ENCODE results near the gene HSPB8. TPM values are rescaled to one million over a fixed set of nuclear protein-coding genes. Genes with fewer than 3 reads are reported as not detected.

Gene HSPB8
- polyA plus RNA-seq, 1 of the 3 experiments (the other 2 are of a cell fraction): 1.2 TPM

DNA sequence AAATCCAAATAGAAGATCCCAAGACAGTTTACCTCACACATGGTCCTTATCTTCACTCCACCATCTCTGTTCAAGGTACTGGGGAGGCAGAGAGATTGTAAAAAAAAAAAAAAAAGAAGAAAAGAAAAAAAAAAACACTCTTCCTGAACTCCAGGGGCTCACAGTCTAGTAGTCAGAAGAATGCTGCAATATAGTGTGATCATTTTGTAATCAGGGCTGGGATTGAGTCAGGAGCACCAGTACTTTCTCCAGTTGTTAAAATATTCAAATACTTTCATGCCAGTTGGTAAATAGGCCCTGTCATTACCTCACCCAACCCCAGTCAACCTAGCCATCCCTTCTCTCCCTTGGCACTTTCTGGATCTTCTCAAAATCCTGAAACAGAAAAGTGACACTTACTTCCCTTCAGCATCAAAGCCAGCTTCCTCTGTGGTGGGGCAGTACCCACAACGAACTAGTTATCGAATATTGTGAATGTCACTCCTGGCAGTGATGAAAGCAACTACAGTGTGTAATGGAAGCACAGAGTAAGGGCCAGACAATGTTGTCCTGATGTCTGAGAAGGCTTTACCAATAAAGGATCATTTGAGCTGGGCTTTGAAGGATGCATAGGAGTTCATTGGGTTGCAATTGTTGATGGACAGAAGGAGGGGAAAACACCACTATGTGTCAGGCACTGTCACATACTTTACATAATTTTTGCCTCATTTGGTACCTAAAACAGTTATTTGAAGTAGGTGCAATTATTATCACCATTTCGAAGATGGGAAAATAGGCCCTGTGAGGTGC, 44.3 kb upstream of the HSPB8 start (continued):
- TF ChIP-seq, protein P1, sequence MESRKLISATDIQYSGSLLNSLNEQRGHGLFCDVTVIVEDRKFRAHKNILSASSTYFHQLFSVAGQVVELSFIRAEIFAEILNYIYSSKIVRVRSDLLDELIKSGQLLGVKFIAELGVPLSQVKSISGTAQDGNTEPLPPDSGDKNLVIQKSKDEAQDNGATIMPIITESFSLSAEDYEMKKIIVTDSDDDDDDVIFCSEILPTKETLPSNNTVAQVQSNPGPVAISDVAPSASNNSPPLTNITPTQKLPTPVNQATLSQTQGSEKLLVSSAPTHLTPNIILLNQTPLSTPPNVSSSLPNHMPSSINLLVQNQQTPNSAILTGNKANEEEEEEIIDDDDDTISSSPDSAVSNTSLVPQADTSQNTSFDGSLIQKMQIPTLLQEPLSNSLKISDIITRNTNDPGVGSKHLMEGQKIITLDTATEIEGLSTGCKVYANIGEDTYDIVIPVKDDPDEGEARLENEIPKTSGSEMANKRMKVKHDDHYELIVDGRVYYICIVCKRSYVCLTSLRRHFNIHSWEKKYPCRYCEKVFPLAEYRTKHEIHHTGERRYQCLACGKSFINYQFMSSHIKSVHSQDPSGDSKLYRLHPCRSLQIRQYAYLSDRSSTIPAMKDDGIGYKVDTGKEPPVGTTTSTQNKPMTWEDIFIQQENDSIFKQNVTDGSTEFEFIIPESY (IDR thresholded peaks at IDR 0.05; ENCODE audit: borderline replicate concordance, low read depth): no peak
- no peak for TF ChIP-seq NFIC (IDR thresholded peaks at IDR 0.05; ENCODE audit: borderline replicate concordance)
- no peak for TF ChIP-seq GATA2 (CRISPR knock-in tag; IDR thresholded peaks at IDR 0.05)
- TF ChIP-seq, protein P2, sequence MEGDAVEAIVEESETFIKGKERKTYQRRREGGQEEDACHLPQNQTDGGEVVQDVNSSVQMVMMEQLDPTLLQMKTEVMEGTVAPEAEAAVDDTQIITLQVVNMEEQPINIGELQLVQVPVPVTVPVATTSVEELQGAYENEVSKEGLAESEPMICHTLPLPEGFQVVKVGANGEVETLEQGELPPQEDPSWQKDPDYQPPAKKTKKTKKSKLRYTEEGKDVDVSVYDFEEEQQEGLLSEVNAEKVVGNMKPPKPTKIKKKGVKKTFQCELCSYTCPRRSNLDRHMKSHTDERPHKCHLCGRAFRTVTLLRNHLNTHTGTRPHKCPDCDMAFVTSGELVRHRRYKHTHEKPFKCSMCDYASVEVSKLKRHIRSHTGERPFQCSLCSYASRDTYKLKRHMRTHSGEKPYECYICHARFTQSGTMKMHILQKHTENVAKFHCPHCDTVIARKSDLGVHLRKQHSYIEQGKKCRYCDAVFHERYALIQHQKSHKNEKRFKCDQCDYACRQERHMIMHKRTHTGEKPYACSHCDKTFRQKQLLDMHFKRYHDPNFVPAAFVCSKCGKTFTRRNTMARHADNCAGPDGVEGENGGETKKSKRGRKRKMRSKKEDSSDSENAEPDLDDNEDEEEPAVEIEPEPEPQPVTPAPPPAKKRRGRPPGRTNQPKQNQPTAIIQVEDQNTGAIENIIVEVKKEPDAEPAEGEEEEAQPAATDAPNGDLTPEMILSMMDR (IDR thresholded peaks at IDR 0.05): no peak
- TF ChIP-seq NRF1 (IDR thresholded peaks at IDR 0.05; ENCODE audit: low read depth, low read length): no peak

DNA sequence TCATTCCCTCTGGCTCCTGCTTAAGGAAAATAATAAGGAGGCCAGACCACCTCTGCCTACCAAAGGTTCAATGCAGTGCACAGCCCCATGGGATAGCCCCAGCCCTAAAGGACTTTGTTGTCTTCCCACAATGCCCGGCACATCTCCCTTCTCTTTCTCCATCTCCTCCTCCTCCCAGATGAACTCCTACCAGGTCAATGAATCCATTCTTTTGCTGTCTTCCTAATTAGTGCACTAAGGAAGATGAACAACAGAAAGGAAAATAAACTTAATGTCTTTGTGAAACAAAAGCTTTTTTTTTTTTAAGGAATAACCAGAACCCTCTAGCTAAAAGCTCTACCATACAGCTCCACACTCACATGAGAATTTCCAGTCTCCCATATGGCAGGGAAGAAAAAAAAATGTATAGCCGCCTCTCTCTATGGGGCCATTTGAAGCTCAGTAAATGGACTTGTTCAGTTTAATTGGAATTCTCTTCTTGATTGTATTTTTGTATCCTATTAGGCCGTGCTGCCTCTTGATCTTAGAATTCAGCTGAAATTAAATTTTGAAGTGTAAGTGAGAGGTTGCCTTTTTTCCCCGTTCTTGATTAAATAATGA, 41.8 kb upstream of the HSPB8 start:
- no peaks in the 10 kb centered on the region for H3K27me3 ChIP-seq (ENCODE audit: insufficient read depth)
- H3K9me3 ChIP-seq: no peaks in the 10 kb centered on the region
- no peaks in the 10 kb centered on the region for H3K9me2 ChIP-seq
- H3K4me3 ChIP-seq (ENCODE audit: low read depth in 2 of 2, low read length in 1 of 2): no peak overlapping the region
- 31% methylated on average over 4 of the region's 4 CpGs for WGBS (ENCODE audit: low lambda C conversion rate)
- POLR2A ChIA-PET: no interaction called here
- no peak overlapping the region for H3K4me2 ChIP-seq
- DNase-seq: no peak
- no peaks in the 10 kb centered on the region for H3K79me2 ChIP-seq (ENCODE audit: insufficient read depth)
- no peaks in the 10 kb centered on the region for H3F3A ChIP-seq (replicated peaks; ENCODE audit: insufficient read depth)
- H3K27ac ChIP-seq (ENCODE audit: low read depth in 2 of 2, low read length in 1 of 2): no peak overlapping the region
- no peak overlapping the region for H3K9ac ChIP-seq
- CTCF ChIA-PET: interaction anchor here (0.8 to 2.1 kb wide), 4 partner anchors 17 to 57 kb away, joined by 3 to 8 read pairs (median 6); no protein-coding TSS in a partner anchor
- TF ChIP-seq RAD21 (IDR thresholded peaks at IDR 0.05; ENCODE audit: low read length) (no peak), TEAD4 (IDR thresholded peaks at IDR 0.05; ENCODE audit: borderline replicate concordance, insufficient read depth) (no peak), YY1 (IDR thresholded peaks at IDR 0.05; ENCODE audit: low read depth) (no peak), TCF12 (IDR thresholded peaks at IDR 0.05) (no peak), RXRA (IDR thresholded peaks at IDR 0.05; ENCODE audit: borderline replicate concordance, low read depth) (no peak), SIN3A (IDR thresholded peaks at IDR 0.05; ENCODE audit: borderline replicate concordance, low read depth, low read length) (no peak), FOXM1 (IDR thresholded peaks at IDR 0.05; ENCODE audit: low read depth) (no peak)
- H2AFZ ChIP-seq (ENCODE audit: low read depth): no peak overlapping the region
- H3K36me3 ChIP-seq (replicated peaks in 1 of 2; ENCODE audit: control insufficient read depth in 1 of 2, insufficient read depth in 2 of 2, low read length in 1 of 2): no peaks in the 10 kb centered on the region
- no peaks in the 10 kb centered on the region for H4K20me1 ChIP-seq (ENCODE audit: insufficient read depth)
- H3K4me1 ChIP-seq (ENCODE audit: control insufficient read depth in 1 of 2, insufficient read depth in 2 of 2, low read depth in 1 of 2, low read length in 1 of 2): peaks cover 0 to 2% of the 10 kb centered on the region in 2 experiments; a peak in 1 of 4 replicates

Measured in SK-N-SH (cell line).